GM21825 (cell line): ENCODE measurements around the gene TTC21B.
"Not testable (repeated sequence)": the region's sequence is repeated elsewhere in the genome, so short reads cannot be mapped to it uniquely, and the experiment has no call there.

ENCODE experiments used
- ATAC-seq: cut with Tn5 transposase; IDR thresholded peaks from one replicate; pipeline ENCODE4 v1.9.1; 2021; ENCODE audit warnings: mild to moderate bottlenecking, moderate library complexity; ENCODE audit not compliant: unreplicated experiment

TTC21B gene

DNA sequence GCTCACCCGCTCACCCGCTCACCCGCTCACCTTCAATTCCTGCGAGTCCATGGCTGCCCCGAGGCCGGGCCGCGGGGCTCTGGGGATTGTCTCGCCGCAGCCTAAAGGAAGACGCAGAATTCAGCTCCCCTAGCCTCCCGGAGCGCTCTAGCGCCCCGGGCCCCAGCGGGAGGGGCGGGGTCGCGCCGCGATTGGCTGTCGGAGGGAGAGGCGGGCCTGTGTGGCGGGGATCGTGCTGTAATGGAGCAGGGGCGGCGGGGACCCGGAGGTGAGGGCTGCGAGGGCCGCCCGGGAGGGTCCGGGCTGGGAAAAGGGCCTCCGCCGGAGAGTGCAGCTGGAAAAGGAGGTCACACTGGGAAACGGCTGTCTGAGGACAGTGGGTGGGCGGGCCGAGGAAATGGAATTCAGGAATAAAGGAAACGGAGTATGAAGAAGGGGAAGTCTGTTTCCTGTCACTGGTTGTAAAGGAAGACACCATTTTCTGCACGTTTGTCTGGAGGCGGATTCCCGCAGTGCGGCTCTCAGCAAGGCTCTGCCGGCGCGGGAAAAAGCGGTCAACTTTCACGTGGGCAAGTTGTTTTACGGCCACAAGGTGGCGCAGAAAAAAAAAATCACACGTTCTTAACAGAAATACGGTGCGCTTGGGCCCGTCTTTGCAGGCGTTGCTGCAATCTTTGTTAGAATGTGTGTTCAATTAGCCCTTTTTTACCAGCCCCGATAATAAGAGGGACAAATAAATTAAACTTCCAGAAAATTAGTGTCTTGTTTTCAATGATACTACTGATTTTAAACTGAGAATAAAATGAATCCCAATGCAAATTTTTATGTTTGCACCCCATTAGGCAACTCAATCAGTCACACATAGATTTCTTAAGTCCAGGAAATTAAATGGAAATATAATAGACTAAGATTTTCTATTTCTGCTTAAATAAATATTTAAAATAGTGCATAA, at the start of gene TTC21B:
TTC21B (minus strand) TSS at position 122 of the 952 bp plus-strand sequence; CDS start at position 51, 71 bp downstream.
- ATAC-seq: peak; percentile 97

DNA sequence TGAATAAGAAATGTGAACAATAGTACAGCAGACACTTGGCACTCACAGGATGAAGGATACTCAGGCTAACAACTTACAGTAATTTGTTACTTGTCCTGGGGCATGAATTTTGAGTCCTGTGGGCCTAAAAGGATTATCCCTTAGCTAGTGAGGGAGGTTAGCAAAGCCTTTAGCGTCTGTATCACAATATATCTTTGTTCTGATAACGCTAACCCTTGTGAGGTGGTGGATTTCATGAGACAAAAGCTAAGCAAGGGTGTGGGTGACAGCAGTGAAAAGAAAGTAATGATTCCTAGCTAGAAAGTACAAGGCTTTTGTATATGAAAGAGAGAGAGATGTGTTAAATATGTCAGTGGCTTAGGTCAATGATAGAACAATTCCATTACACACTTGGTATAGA, 46.8 kb upstream of the TTC21B start:
- no peak for ATAC-seq

DNA sequence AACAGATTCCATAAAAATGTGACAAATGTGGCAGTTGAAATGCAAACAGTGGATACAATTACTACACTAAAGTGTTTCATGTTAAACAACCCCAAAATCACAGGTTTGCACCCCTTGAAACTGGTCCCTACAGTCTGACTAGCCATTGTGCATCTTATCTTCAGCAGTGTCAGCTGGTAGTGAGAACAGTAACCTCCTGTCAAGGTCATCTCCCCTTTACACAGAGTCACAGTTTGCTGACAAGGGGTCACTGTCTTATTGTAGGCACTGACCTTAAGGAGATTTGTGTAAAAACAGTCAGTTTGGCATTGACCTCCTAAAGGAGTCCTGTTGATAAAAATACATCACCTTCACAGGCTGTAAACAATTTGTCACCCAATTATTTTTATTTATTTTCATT, 37.3 kb upstream of the TTC21B start:
- ATAC-seq: no peak

DNA sequence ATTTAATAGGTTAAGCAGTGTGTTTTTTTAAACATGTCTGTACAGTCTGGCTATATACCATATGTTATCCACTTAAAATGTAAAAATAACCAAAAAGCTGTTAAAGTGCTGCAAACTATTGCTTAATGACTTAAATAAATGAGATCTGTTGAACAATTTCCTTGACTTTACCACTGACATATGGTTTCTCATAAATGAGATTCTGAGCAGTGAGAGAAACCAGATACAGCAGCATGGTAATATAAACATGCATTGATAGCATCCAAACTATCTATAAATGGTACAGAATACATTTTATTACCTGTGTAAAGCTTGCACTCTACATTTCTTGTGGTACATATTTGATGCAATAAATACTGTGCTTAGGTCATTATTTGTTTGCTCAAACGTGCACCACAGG, 36.3 kb upstream of the TTC21B start:
- no peak for ATAC-seq

DNA sequence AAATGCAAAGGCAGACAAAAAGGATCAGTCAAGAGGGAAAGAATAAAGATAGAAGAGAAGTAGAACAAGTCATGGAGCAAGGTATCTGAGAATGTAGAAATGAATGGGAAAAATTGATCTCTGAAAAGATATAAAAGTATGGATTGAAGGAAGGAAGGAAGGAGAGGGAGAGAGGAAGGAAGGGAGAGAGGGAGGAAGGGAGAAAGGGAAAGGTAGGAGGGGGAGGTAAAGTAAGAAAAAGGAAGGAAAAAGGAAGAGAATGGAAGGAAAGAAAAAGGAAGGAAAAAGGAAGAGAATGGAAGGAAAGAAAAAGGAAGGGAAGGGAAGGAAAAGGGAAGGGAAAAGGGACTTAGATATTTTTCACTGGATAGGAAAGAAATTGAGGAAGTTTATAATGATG, 31.5 kb upstream of the TTC21B start:
- no peak for ATAC-seq

DNA sequence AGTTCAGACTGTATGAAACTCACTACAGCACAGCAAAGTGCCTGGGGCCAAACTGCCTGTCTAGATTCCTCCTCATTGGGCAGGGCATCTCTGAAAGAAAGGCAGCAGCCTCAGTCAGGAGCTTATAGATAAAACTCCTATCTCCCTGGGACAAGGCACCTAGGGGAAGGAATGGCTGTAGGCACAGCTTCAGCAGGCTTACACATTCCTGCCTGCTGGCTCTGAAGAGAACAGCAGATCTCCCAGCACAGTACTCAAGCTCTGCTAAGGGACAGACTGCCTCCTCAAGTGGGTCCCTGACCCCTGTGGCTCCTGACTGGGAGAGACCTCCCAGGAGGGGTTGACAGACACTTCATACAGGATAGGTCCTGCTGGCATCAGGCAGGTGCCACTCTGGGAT, 18.6 kb upstream of the TTC21B start:
- not testable (repeated sequence) for ATAC-seq

DNA sequence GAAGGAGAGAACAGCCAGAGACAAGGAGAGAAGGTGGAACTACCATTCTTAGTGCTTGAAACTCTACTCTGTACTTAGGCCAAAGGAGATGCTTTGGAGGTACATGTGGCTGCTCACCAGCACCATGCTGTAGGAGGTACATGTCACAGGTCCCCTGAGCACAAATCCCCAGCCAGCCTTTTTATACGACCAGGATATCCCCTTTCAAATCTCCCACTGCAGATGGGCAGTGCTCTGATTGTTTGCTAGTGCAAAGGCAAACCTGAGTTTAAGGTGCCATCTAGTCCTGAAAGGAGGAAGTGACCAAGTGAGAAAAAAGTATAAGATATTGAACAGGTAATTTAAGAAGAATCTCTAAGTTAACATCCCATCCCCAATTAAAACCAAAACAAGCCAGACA, 17.1 kb upstream of the TTC21B start:
- ATAC-seq: no peak

DNA sequence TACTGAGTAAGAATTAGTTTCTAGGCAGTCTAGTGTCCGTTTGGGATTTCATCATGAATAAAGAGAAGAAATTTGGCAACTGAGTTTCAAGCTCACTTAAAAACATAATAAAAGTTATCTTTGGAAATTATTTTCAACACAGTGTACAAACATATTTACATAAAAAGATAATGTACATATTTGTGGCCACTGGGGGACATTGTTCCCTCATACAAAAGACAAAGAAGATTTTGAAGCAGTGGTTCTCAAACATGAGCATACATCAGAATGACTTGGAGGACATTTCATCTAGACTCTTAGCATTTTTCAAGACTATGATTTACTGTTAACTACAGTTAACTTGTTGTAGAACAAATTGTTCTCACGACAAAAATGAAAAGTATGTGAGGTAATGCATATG, 15.7 kb upstream of the TTC21B start:
- no peak for ATAC-seq

DNA sequence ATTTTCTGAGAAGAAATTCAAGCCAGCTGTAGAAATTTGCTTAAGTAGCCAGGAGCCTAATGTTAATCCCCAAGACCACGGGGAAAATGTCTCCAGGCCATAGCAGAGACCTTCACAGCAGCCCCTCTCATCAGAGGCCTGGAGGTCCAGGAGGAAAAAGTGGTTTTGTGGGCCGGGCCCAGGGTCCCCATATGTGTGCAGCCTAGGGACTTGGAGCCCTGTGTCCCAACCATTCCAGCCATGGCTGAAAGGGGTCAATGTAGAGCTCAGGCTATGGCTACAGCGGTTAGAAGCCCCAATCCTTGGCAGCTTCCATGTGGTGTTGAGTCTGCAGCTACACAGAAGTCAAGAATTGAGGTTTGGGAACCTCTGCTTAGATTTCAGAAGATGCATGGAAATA, 14.2 kb upstream of the TTC21B start:
- no peak for ATAC-seq

DNA sequence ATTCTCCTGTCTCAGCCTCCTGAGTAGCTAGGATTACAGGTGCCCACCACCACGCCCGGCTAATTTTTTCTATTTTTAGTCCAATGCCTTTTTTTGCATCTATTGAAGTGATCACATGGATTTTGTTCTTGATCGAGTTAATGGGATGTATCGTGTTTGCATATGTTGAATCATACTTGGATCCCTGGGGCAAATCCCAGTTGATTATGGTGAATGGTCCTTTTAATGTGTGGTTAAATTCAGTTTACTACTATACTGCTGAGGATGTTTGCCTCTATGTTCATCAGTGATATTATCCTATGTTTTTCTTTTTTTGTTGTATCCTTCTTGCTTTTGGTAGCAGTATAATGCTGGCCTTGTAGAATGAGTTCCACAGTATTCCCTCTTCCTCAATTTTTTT, 8.2 kb upstream of the TTC21B start:
- no peak for ATAC-seq

DNA sequence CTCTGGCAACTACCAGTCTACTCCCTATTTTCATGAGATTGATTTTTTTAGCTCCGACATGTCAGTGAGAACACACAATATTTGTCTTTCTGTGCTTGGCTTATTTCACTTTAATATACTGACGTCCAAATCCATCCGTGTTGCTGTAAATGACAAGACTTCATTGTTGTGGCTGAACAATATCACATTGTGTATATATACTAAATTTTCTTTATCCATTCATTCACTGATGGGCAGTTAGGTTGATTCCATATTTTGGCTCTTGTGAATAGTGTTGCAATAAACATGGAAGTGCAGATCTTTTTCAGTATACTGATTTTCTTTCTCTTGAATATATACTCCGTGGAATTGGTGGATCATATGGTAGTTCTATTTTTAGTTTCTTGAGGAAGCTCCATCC, 5.8 kb upstream of the TTC21B start:
- ATAC-seq: no peak

DNA sequence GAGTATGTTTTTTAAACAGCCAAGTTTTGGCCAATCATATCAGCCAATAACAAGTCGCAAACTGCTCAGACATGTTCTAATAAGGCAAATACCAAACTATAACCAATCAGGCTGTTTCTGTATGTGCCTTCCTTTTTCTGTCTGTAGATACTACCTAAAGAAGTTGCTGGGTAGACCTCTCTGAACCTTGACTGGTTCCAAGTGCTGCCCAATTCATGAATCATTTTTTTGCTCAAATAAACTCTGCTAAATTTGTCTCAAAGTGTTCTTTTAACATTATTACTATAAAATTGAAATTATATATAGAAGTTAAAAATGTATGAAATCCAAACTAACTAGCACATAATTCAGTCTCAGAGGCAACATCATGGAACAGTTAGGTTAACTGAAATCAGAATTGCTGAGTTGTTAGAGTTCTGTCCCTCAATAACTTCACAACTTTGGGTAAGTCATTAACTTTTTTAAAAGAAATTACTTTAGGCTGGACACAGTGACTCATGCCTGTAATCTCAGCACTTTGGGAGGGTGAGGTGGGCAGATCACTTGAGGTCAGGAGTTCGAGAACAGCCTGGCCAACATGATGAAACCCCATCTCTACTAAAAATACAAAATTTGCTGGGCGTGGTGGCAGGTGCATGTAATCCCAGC, 4.9 kb upstream of the TTC21B start:
- no peak for ATAC-seq

DNA sequence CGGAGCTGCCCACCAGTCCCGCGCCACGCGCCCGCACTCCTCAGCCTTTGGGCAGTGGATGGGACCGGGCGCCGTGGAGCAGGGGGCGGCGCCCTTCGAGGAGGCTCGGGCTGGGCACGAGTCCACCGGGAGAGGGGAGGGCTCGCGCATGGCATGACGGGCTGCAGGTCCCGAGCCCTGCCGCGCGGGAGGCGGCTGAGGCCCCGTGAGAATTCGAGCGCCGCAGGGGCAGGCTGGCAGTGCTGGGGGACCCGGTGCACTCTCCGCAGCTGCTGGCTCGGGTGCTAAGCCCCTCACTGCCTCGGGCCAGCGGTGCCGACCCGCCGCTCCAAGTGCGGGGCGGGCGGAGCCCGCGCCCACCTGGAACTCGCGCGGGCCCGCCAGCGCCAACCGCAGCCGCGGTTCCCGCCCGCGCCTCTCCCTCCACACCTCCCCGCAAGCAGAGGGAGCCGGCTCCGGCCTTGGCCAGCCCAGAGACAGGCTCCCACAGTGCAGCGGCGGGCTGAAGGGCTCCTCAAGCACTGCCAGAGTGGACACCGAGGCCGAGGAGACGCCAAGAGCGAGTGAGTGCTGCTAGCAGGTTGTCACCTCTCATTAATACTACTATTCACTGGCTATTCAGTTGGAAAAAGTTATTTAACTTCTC, 3.6 kb upstream of the TTC21B start:
- no peak for ATAC-seq

DNA sequence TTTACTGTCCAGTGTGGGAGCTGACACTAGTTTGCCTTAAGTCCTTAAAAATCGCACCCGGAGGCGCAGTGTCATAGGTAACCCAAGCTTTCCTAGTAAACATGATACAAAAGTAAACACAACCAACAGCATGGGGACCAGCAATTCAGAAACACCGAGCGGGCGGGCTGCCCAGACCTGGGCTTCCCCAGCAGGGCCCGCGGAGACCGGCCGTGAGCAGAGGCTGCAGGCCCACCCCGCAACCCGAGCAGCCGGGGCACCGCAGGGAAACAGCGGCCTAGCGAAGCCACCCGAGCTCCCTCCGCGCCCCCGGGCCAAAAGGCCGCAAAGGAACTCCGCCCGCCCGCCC, 296 bp downstream of the TTC21B start:
- ATAC-seq: peak; percentile 41

DNA sequence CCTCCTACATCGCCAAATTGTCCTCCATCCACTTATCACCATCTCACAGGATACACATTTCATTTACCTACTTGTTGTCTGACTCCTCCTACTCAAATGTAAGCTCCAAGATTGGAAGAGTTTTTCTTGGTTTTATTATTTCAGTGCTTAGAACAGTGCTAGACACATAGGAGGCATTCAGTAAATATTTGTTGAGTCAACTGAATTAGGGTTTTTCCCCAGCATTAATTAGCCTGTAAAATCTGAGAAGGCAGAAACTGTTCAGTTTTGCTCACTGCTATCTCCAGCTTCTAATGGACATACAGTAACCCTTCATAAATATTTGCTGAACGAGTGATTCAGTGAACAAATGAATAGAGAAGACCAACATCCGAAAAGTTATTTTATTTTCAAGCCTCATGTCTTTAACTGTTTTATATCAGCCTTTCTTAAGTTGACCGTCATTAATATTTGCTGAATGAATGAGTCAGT, 800 bp downstream of the TTC21B start:
- ATAC-seq: no peak

DNA sequence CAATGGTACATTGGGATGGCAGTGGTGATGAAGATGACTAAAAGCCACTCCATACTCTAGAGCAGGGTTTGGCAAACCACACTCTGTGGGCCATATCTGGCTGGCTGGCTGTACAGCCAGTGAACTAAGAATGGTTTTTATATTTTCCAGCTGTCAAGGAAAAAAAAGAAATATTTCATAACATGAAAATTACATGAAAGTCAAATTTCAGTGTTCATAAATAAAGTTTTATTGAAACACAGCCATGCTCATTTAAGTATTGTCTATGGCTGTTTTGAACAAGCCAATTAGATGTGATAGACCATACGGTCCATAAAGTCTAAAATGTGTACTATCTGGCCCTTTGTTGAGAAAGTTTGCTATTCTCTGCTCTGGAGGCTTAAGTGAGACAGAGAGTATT, 1.5 kb downstream of the TTC21B start:
- no peak for ATAC-seq

DNA sequence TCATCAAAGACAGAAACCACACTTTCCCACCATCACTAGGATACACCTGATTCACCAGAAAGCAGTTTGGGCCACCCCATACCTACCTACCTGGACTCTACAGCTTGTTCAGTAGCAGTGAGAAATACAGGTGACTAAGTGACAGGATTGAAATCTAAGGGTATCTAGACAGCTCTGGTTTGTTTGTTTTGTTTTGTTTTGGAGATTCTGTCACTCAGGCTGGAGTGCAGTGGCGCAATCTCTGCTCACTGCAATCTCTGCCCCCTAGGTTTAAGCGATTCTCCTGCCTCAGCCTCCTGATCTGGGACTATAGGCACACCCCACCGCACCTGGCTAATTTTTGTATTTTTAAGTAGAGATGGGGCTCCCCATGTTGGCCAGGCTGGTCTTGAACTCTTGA, 3.1 kb downstream of the TTC21B start:
- ATAC-seq: no peak

DNA sequence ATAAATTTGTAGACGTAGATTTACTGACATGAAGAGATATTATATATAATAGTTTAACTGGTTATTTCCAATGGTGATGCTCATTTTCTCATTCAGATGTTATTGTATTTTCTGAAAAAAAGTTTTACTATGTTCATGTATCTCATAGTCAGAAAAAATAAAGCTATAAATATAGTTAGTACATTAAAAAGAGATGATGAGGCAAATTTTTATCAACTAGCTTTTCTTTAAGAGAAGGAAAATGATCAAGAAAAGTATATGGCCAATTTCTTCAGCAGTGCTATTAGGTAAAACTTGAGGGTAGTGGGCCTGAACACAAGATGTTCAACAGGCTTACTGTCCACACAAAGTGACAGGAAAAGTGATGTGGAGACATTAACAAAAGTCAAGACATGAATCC, 11.7 kb downstream of the TTC21B start:
- no peak for ATAC-seq

DNA sequence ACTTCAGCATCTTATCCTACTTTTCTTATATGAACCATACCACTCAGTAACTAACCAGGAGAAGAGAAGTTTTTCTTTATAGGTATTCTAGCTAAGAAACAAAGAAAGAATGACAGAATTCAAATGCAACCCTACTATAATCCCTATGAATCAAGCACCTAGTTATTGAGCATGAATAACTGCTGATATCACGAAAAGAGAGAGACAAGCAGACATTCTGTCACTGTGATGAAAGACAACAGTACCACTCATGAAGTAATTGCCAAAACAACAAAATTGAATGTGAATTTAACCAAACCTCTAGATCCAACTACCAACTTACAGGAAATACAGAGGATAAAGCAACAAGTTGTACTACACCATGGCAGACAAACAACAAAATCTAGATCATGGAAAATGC, 15.3 kb downstream of the TTC21B start:
- no peak for ATAC-seq

DNA sequence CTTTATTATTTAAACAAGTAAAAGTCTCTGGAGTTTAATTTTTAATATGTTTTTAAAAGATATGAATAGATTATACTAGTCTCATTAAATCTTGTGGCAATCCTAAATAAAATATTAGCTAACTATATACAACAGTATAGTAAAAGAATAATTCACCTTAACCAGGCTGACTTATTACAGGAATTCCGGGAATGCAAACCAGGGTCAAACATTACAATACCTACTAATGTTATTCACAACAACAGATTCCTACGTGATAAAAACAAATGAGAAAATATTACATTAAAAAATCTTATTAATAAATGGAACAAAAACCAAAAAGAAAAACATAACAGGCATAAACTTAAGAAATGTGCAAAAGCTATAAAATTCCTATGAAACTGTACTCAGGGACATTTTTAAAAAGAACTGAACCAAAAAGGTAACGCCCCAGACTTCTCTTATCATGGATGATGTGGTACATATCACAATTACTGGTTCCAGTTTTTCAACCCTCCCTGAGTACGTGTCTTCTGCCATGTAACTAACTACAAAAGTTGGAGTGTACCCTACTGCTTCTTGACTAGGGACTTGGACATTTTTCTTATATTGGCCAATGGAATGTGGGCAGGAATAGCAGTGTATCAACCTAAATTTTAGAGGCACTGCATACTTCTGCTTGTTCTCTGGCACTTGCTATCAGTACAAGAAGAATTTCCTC, 20.2 kb downstream of the TTC21B start:
- no peak for ATAC-seq

DNA sequence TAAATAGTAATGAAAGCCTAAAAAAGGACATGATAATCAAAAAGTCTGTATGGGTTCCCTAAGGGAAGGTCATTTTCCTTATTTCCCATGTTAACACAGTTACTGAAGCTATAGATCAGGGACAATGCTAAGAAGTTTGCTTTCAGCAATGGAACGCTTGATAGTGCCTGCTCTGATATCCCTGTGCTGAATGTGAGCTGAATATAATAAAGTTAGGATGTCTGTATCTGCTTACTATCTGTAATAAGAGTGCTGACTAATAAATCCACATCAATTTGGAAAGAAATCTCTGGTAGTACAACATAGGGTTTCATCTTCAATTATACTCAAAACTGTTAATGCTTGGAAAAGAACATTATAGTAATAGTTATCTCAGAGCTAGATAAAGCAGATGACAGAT, 25.8 kb downstream of the TTC21B start:
- no peak for ATAC-seq
